Sciatic nerve (tissue), 2 donors: Measurements from ENCODE around the gene SVOP. TPM values are rescaled to one million over a fixed set of nuclear protein-coding genes. Genes with fewer than 3 reads are reported as not detected.
"Not testable (repeated sequence)": the region's sequence is repeated elsewhere in the genome, so short reads cannot be mapped to it uniquely, and the experiment has no call there.

ENCODE experiments used
- ATAC-seq: fragments of 200-7000 bp; cut with Tn5 transposase; one replicate; pipeline ENCODE4 v1.9.1; 2020; ENCODE audit warnings: mild to moderate bottlenecking, moderate library complexity
- DNase-seq: peaks from one replicate; pipeline ENCODE4 v3.0.0-alpha.2; 2020; ENCODE audit warnings: low spot score
- intact Hi-C: fragments of 100-400 bp; cut with DNase I; formaldehyde crosslinking; loops from one replicate; pipeline ENCODE4 v1.14.2; 2022
- total RNA-seq: library from RNA; stranded (reverse); fragmentation: NEBNext Ultra II Directional; extraction: Animal tissue kit (Norgen Biotek cat#: 25700); gene quantifications from one replicate; pipeline ENCODE4 v1.2.1, GENCODE V29; 2021
- donor health status: DM: no; HTN: no; CAD: no.
- donor health status: DM: no; HTN: no; CAD: no.

Gene SVOP
- total RNA-seq, 1 donor from 2014 or later = not detected

DNA sequence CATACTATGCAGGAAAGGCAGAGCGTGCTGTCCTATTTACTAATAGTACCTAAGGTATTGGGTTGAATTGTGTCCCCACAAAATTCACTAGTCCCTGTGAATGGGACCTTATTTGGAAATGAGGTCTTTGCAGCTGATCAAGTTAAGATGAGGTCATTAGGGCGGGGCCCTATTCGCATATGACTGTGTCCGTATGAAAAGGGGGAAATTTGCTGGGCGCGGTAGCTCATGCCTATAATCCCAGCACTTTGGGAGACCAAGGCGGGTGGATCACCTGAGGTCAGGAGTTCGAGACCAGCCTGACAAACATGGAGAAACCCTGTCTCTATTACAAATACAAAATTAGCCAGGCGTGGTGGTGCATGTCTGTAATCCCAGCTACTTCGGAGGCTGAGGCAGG lies 154.8 kb downstream of the SVOP start:
- ATAC-seq, DNase-seq, intact Hi-C loops: not testable (repeated sequence)

DNA sequence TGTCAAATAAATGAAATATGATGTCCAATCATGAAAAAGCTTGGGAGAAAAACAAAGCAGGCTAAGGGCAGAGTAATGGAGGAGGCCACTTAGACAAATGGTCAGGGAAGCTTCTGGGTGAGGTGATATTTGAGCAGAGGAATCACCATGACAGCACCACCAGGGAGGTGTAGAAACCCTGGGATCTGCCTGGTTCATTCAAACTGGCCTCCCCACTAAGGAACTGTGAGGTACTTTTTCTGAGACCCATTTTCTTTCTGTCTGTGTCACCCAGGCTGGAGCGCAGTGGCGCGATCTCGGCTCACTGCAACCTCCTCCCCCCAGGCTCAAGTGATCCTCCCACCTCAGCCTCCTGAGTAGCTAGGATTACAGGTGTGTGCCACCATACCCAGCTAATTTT lies 155.7 kb downstream of the SVOP start:
- ATAC-seq (no peak), DNase-seq (no peak)
- intact Hi-C loops = no loop called here

DNA sequence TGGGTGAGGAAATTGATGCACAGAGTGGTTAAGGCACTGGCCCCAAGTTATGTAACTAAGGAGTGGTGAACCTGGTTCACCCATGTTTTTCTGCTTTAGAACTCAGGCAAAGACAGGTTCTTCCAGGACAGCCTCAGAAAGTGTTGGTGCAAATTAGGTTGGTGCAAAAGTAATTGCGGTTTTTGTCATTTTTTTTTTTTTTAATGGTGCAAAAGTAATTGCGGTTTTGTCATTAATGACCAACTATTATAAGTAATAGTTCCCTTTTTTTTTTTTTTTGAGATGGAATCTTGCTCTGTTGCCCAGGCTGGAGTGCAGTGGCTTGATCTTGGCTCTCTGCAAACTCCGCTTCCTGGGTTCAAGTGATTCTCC lies 158.3 kb downstream of the SVOP start:
- no peak for DNase-seq
- no peak for ATAC-seq
- intact Hi-C loops = no loop called here

DNA sequence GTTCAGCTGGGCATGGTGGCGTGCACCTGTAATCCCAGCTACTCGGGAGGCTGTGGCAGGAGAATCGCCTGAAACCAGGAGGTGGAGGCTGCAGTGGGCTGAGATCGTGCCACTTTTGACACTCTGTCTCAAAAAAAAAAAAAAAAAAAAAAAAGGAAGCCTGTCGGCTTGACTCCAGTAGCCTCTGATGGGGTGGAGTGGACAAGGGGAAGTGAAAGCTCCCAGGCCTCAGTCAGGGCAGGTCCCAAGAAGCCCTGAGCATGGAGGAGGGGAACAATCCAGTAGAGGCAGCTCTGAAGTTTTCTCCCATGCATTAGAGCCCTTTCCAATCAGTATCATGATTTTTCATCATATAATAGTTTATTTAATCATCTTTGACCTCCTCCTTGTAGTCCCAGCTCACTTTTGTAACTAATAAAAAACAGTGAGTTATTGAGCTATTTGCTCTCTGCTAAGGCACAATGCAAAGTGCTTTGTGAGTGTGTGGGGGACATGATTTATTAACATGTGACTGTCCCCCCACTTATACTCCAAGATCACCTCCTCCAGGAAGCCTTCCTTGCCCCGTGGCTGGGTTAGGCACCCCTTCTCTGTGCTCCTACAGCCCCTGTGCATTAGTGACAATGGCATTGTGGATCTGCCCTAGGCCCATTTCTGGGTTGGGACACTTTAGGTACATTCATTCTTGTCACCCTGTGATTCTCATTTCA lies 158.8 kb downstream of the SVOP start:
- no peak for DNase-seq
- intact Hi-C loops = no loop called here
- ATAC-seq = no peak

DNA sequence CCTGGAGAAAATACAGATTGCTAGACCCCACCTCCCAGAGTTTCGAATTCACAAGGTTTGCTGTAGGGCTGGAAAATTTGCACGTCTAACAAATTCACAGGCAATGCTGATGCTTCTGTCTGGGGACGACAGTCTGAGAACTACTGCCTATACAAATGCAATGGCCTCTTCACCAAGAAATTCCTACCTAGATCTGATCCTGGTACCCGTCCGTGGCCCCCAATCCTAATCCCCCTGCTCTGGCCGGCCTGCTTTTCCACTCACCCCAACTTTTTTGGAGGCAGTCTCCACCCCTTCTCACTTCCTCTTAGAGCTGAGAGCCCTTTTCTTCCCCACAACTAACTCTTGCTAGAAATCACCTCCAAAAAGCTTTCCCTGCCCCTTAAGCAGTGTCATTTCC lies 160.4 kb downstream of the SVOP start:
- no peak for ATAC-seq
- intact Hi-C loops = no loop called here

DNA sequence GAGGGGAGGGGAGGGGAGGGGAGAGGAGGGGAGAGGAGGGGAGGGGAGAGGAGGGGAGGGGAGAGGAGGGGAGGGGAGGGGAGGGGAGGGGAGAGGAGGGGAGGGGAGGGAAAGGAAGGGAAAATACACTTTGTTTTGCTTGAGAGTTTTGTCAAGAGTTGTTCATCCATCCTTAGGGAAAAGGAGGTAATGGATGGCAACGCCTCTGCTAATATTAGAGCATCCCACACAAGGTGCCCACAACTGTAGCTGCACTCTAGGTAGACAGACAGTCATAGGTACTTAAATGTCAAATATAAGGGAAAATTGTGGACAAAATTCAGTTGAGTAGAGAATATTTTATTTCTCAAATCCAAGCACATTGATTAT lies 161.0 kb downstream of the SVOP start:
- DNase-seq = no peak
- intact Hi-C loops = loop anchor here (5.0 kb wide), 2 partner anchors 43 to 128 kb away; partner anchors contain the start of gene CORO1C
- ATAC-seq = no peak

More for the DNA sequence above, 160.4 kb downstream of the SVOP start:
- DNase-seq = no peak

DNA sequence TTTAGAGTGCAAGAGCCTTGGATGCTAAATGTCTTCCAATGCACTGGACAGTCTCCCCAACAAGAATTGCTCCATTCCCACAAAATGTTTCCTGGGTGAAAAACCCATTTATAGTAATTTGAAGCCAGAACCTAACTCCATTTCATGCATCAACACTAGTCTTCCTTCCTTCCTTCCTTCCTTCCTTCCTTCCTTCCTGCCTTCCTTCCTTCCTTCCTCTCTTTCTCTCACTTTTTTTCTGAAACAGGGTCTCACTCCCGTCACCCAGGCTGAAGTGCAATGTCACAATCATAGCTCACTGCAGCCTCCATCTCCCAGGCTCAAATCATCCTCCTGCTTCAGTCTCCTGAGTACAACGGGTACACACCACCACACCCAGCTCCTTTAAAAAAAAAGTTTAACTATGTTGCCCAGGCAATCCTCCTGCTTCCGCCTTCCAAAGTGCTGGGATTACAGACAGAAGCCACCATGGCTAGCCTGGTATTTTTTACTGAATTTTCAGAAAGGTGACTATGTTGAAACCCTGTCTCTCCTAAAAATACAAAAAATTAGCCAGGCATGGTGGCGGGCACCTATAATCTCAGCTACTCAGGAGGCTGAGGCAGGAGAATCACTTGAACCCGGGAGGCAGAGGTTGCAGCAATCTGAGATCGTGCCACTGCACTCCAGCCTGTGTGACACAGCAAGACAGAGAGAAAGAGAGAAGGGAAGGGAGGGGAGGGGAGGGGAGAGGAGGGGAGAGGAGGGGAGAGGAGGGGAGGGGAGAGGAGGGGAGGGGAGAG lies 161.5 kb downstream of the SVOP start:
- not testable (repeated sequence) for DNase-seq, ATAC-seq
- intact Hi-C loops = loop anchor here (5.0 kb wide), 2 partner anchors 42 to 127 kb away; partner anchors contain the start of gene CORO1C

DNA sequence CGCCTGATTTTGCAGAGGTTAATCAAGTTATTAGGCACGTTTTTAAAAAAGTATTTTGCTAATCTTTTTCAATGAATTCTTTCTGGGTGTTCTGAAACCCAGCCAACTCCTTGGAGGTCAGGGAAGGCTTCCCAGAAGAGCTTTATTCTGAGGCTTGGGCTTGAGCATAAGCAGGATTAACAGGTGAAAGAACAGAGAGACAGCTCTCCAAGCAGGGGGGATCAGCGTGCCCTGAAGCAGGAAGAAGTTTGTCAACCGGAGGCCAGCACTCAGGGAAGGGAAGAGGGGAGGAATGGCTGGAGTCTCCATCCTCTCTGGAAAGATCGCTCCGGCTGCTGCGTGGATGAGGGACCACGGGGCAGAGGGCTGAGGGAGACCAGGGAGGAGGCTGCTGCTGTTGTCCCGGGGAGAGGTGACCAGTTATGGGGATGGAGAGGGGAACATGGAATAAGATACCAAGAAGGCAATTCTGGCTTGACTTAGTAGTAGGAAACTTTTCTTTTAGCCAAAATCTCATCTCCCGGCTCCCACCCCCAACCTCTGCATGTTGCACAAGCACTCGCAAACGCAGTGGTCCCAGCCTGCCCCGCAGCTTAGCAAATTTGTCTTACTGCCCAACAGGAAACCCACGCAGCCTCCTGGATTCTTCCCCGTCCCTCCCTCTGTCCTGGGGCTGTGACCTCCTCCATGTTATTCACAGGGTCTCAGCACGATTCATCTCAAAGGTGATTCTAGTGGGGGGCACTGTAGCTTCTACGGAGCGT lies 162.4 kb downstream of the SVOP start:
- ATAC-seq (peak; percentile 0), DNase-seq (no peak)
- intact Hi-C loops = loop anchor here (5.0 kb wide), 2 partner anchors 41 to 126 kb away; partner anchors contain the start of gene CORO1C

Other genes starting within 250 kb of the SVOP start
- gene SSH1, start 163.5 kb downstream of the SVOP start, total RNA-seq = 74.3 TPM
- not detected for gene DAO, start 141.0 kb downstream of the SVOP start, total RNA-seq
- gene USP30, start 31.5 kb upstream of the SVOP start, total RNA-seq = 19.2 TPM
- gene ALKBH2, start 72.4 kb upstream of the SVOP start, total RNA-seq = 12.6 TPM
- 15.9 TPM for gene UNG, start 76.5 kb upstream of the SVOP start, total RNA-seq
- 112 TPM for gene ACACB, start 95.5 kb upstream of the SVOP start, total RNA-seq